Left lobe of liver (tissue), 2 donors: Measurements from ENCODE around the gene MACC1. TPM values are rescaled to one million over a fixed set of nuclear protein-coding genes. Genes with fewer than 3 reads are reported as not detected.
A peak's percentile ranks its signal among the peaks of the same experiment; 100 is the strongest.

ENCODE experiments used
- ATAC-seq: fragments of 200-7000 bp; cut with Tn5 transposase; one replicate; pipeline ENCODE4 v1.9.1; 2020; ENCODE audit warnings: mild to moderate bottlenecking, moderate library complexity
- DNase-seq: peaks from one replicate; pipeline ENCODE4 v3.0.0-alpha.2; 2020; ENCODE audit warnings: low spot score
- total RNA-seq: library from RNA; stranded (reverse); gene quantifications from one replicate; pipeline ENCODE4 v1.2.1, GENCODE V29; 2021
- donor health status: DM: no; HTN: no; CAD: no; lungs with moderate emphysema.
- donor health status: DM: no; HTN: yes; CAD: no.

The MACC1 gene
- total RNA-seq, 1 donor from 2014 or later, result 0.38 TPM

GRCh38 chr7:20229646-20230500 is 12.7 kb upstream of the MACC1 start:
- ATAC-seq (no peak), DNase-seq (no peak)

GRCh38 chr7:20229081-20229480 is 11.9 kb upstream of the MACC1 start:
- ATAC-seq (no peak), DNase-seq (no peak)

DNA sequence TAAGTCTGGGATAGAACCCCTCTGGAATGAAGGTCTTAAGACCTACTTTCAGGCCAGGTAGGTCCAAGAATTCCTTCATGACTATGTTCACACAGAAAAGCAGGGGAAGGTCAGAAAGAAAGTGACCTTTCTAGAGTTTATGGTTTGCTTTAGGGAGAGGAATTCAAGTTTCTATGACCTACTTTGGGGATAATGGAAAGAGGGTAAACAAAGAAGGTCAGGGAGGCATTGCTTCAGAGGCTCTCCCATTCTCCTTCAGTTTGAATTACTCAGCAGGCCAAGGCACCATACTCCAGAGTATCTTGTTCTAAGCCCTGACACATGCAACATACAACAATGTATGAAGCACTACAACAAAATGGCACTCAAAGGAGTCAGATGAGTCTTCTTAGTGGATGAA is 11.5 kb upstream of the MACC1 start:
- no peak for DNase-seq
- ATAC-seq, result no peak

DNA sequence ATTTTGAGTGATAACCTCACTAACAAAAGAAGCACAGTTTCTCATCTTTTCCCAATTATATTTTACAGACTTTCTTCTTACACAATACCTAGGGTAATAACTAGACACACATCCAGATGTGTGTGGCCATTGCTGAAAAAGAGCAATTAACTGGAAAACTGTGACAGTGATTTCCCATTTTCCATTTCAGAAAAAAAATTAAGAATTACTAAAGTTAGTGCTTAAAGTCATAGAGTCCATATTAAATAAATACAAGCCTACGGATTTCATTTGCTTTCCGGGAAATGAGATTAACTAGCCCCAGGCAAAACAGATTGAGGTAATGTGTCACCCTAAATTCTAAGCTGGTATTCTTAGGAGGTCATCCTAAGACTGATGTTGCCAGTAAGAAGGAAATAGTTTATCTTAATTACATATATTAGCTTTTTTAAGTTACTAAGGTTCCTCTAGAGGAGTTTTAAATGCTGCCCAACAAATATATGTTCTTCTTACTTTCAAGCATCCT is 10.2 kb upstream of the MACC1 start:
- ATAC-seq, result no peak
- DNase-seq, result no peak

DNA sequence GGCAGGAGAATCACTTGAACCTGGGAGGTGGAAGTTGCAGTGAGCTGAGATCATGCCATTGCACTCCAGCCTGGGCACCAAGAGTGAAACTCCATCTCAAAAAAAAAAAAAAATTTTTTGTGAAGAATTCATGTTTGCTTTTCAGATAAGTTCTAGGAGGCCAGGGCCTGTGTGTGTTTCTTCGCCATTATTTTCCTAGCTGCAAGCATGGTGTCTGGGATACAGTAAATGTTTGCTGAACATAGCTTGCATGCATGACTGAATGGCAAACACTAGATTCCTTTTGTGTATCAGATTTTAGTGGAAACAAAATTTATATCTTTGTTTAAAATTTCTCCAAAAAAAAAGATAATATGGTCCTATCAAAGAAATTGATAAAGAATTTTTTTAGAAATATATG is 9.7 kb upstream of the MACC1 start:
- ATAC-seq (no peak), DNase-seq (no peak)

DNA sequence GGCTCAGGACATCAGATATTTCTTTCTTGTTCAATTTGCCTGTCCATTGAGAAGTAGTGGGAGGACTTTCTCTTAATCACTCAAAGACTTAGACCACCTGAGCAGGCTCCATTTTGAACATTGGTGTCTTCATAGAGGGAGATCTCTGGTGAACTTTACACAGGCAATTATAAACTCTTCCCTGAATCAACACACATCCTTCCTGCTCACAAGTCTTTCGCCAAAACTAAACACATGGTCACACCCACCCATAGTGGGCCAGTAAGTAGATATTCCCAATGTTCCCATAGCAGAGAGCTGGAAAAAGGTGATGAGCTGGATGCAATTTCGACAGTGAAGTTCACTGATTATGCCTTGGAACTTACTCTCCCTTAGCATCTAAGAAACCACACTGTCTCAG is 8.2 kb upstream of the MACC1 start:
- no peak for ATAC-seq
- no peak for DNase-seq

- DNase-seq (no peak), ATAC-seq (no peak)
Observed at GRCh38 chr7:20224025-20224424, 6.8 kb upstream of the MACC1 start.

DNA sequence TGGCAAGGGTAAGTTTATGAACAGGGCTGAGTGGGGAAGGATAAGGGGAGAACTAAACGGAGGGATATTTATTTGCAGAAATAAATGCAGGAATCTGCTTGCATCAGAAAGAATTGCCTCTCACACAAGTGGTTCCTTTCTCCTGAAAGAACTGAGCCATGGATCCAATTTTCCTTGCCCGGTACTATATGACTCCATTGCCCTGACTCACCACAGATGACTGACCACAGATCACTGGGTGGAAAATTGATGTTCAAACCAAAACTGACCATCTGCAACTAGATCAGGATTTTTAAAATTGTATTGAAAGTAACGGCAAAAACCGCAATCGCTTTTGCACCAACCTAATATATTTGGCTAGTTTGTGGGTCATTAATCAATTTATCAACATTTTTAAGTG is 6.2 kb upstream of the MACC1 start:
- no peak for ATAC-seq
- no peak for DNase-seq

DNA sequence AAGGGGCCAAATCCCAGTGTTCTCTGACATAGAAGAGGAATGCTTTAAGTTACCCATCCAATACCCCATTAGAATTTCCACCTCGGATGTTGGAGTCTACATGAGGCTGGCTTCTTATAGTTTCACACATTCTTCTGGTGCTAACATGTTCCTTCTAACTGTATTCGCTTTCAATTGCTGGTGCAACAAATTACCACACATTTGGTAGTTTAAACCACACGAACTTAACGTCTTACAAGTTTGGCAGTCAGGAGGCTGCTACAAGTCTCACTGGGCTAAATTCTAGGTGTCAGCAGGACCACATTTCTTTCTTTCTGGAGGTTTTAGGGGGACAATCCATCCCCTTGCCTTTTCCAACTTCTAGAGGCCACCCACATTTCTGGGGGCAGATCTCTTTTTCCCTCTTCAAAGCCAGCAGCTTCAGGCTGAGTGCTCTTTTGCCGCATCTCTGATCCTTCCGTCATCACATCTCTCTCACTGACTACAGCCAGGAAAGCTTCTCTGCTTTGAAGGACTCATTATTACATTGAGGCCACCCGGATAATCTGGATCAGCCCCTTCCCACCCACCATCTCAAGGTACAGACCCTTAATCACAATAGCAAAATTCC is 5.1 kb upstream of the MACC1 start:
- ATAC-seq, result no peak
- DNase-seq, result no peak

- DNase-seq (no peak), ATAC-seq (no peak)
Observed at GRCh38 chr7:20220921-20221547, 3.9 kb upstream of the MACC1 start.

- DNase-seq (no peak), ATAC-seq (no peak)
Observed at GRCh38 chr7:20220293-20220761, 3.1 kb upstream of the MACC1 start.

DNA sequence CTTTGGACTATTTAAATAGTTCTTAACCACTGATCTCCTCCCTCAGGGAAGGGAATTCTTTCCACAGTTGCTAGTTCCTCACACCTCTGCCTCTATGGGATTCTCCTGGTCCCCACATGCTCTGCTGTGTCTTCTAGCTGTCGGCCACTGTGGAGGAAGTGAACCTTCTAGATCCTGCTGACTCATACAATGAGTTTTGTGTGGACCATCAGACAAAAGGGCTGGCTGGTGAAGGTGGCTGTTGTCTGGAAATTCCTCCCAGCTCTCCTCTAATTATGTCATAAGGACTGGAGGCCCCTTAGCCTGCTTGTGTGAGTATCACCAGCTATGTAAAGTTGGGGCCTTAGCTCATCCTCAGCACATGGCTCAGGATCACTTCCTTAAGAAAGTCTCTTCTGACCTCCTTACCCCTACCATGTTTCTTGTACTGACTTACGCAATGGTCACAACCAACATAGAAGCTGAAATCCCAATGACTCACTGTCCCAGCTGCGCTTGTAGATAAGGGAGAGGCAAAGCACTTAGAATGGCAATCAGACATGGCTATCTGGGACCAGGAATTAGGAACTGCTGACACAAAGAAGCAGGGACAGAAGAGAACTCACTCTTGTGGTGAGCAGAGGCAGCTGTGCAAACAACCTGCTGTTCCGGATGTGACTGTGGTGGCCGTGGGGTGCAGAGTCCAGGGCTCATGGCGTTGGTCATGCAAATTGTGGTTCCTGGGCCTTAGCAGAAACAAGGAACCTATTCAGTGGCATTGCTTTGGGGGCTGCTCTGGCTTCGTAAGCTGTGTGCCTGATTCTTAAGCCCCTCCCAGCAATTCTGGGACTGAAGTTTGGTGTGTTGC is 2.5 kb upstream of the MACC1 start:
- DNase-seq (no peak), ATAC-seq (peak; percentile 66)

- no peak for ATAC-seq
- no peak for DNase-seq
Observed at GRCh38 chr7:20219062-20219445, 1.9 kb upstream of the MACC1 start.

- DNase-seq (no peak), ATAC-seq (no peak)
Observed at GRCh38 chr7:20218279-20218678, 1.1 kb upstream of the MACC1 start.

DNA sequence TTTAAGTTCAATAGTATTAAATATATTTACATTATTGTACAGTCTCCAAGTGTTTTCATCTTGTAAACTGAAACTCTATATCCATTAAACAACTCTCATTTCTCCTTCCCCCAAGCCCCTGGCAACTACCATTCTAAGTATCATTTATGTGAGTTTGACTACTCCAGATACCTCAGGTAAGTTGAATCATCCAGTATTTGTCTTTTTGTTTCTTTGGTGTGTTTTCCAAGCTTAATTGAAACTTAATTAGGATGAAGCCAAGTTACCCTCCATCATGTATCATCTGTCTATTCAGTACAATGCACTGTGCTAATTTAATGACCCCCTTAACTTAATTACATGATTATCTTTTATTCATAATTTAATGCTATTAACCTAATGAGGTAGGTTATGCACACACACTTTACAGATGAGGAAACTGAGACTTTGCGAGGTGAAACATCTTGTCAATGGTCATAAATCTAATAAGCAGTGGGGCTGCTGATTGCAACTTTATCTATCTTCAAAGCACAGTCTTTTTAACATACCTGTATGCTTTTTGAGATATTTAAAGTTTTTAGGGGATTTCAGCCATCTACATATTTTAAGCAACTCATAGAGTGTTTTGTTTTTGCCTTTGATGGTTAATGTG is 663 bp downstream of the MACC1 start:
- no peak for DNase-seq
- ATAC-seq, result no peak

DNA sequence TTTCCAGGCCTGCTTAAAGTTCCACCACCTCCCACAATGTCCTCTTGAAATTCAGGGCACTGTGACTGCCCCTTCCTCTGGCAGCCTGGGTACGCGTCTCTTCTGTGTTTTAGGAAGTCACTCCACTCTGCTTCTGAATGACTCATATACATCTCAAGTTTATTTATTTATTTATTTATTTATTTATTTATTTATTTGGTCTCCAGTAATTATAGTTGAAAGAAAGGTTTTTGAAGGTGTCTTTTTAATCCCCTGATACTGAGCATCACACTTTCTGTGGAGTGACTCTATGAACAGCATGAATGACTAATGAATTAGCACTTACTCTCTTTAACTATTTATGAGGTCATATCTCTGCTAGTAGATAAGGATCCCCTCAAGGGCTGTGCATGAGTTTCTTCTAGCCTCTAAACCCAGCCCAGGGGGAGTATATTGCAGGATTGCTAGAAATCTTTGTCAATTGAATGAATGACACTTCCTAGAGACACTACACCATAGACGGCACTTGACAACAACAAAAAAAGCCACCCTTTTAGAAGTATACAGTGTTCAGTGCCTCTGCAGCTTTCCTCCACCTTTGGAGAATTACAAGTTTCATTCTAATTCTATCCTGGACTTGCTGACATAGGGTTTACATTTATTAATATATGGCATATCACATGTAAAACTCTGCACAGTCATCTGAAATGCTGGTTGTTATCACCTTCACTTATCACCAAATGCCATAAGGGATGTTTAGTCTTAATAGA is 2.1 kb downstream of the MACC1 start:
- ATAC-seq (no peak), DNase-seq (no peak)

- no peak for ATAC-seq
- DNase-seq, result no peak
Observed at GRCh38 chr7:20214132-20214531, 3.1 kb downstream of the MACC1 start.

DNA sequence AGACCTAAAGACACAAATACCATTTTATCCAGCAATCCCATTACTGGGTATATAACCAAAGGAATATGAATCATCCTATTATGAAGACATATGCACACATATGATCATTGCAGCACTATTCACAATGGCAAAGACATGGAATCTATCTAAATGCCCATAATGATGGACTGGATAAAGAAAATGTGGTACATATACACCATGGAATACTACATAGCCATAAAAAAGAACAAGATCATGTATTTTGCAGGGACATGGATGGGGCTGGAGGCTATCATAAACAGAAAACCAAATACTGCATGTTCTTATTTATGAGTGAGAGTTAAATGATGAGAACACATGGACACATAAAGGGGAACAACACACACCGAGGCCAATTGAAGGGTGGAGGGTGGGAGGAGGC is 3.8 kb downstream of the MACC1 start:
- ATAC-seq, result no peak

DNA sequence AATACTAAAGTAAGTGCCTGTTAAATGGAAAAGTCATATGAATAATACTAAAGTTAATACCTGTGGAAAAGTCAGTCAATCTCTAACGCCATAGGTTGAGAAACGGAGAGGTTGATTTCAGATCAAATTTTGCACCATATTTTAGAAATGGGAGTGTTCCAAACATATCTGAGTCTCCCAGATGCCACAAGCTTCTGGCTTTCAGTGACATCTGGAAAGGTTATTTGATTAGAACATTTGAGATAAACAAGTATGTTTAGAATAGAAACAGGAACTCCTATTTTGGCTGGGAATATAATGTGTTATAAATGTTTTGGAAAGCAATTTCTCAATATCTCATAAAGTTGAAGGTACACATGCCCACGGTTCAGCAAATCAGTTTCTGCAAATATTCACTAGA is 5.8 kb downstream of the MACC1 start:
- ATAC-seq (no peak), DNase-seq (no peak)

More for the DNA sequence above, 3.8 kb downstream of the MACC1 start:
- DNase-seq, result no peak
